Fibroblast of pulmonary artery (primary cell): ENCODE measurements around the gene ZNF486.
"Not testable (repeated sequence)": the region's sequence is repeated elsewhere in the genome, so short reads cannot be mapped to it uniquely, and the experiment has no call there.

Experiments
- DNase-seq: peaks from one replicate; pipeline ENCODE4 v3.0.0-alpha.2; 2010; ENCODE audit warnings: low read depth
- H3K4me3 ChIP-seq: replicated peaks from 2 replicates; pipeline ENCODE4 v1.5.1; 2011; ENCODE audit warnings: low read depth, mild to moderate bottlenecking, control low read depth, low read length, moderate library complexity
- CTCF ChIP-seq: IDR thresholded peaks from 2 replicates; pipeline ENCODE4 v1.5.1; 2011; ENCODE audit warnings: mild to moderate bottlenecking, control low read depth, low read length, inconsistent platforms; ENCODE audit errors: missing control alignments

The ZNF486 gene

GRCh38 chr19:20162821-20163220 is 4.2 kb upstream of the ZNF486 start:
- no peak overlapping the region for H3K4me3 ChIP-seq
- DNase-seq = no peak
- TF ChIP-seq CTCF = no peak

- TF ChIP-seq CTCF = no peak
- no peak overlapping the region for H3K4me3 ChIP-seq
- no peak for DNase-seq
Measured at GRCh38 chr19:20164456-20164855, 2.6 kb upstream of the ZNF486 start.

GRCh38 chr19:20165971-20166592 is 932 bp upstream of the ZNF486 start:
- no peak for TF ChIP-seq CTCF
- no peak overlapping the region for H3K4me3 ChIP-seq
- DNase-seq = no peak

GRCh38 chr19:20167651-20168122 is 673 bp downstream of the ZNF486 start:
- no peak for TF ChIP-seq CTCF
- DNase-seq = peak; percentile 65
- peak overlapping the region; percentile 93 for H3K4me3 ChIP-seq

- no peak for DNase-seq
Measured at GRCh38 chr19:20171285-20171684, 4.3 kb downstream of the ZNF486 start.

GRCh38 chr19:20175848-20176247 is 8.8 kb downstream of the ZNF486 start:
- not testable (repeated sequence) for DNase-seq, H3K4me3 ChIP-seq

More at GRCh38 chr19:20171285-20171684, 4.3 kb downstream of the ZNF486 start:
- no peak for TF ChIP-seq CTCF
- no peak overlapping the region for H3K4me3 ChIP-seq

GRCh38 chr19:20179956-20180355 is 12.9 kb downstream of the ZNF486 start:
- DNase-seq, H3K4me3 ChIP-seq: not testable (repeated sequence)

GRCh38 chr19:20182222-20182785 is 15.3 kb downstream of the ZNF486 start:
- TF ChIP-seq CTCF = no peak
- no peak overlapping the region for H3K4me3 ChIP-seq
- no peak for DNase-seq
